ENCODE results near the gene CNR1. TPM values are rescaled to one million over a fixed set of nuclear protein-coding genes. Genes with fewer than 3 reads are reported as not detected.

CNR1 gene
- total and polyA plus RNA-seq, 4 donors, result 0.85 to 18.3 (median 5.5) TPM

DNA sequence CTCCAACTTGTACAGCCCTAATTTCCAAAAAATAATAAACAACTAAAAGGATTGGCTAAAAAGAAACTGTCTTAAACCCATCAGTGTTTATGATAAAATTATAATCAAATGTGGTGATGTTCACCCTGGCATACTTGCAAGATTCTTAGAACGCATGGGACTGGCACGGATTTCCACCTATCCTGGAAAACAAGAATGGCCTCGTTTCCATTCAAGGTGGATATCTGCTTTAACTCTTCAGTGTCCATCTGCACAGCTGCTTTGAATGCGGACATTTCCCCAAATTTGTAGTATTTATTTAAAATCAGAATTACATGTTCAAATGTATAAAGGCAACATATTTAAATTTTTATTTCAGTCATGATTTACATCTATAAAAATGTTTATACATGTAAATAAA lies 4.2 kb downstream of the CNR1 start:
- H3K4me3 ChIP-seq, result no peak overlapping the region
- DNase-seq, result no peak
- no peaks in the 10 kb centered on the region for H3K9me3 ChIP-seq (ENCODE audit: control insufficient read depth in 4 of 4, insufficient read depth in 3 of 4, low read length in 3 of 4)
- no peak overlapping the region for H3K9ac ChIP-seq (ENCODE audit: insufficient read depth in 1 of 2, low read length in 2 of 2)
- TF ChIP-seq CTCF (IDR thresholded peaks at IDR 0.05; ENCODE audit: control extremely low read depth, extremely low read depth), result no peak
- no peaks in the 10 kb centered on the region for H3K36me3 ChIP-seq (ENCODE audit: control insufficient read depth in 4 of 4, insufficient read depth in 4 of 4, low read length in 4 of 4)
- peaks cover 4 to 36% (median 35%) of the 10 kb centered on the region in 3 donors for H3K27me3 ChIP-seq (ENCODE audit: control insufficient read depth in 3 of 3, insufficient read depth in 3 of 3, low read length in 2 of 3)
- peaks cover 0 to 11% (median under 1%) of the 10 kb centered on the region in 5 donors for H3K4me1 ChIP-seq (ENCODE audit: control insufficient read depth in 5 of 5, insufficient read depth in 5 of 5, low read length in 5 of 5)
- 61 to 77% methylated on average over 4 of the region's 4 CpGs for WGBS, 2 donors
- no peak for ATAC-seq (ENCODE audit: insufficient read depth, low FRiP score)
- H3K27ac ChIP-seq (ENCODE audit: low read depth in 1 of 2, low read length in 1 of 2), result no peak overlapping the region

- Histone ChIP-seq H3K4me1 (ENCODE audit: control insufficient read depth in 5 of 5, insufficient read depth in 5 of 5, low read length in 5 of 5) (no peaks in the 10 kb centered on the region), H3K9me3 (ENCODE audit: control insufficient read depth in 4 of 4, insufficient read depth in 3 of 4, low read length in 3 of 4) (no peaks in the 10 kb centered on the region), H3K27me3 (ENCODE audit: control insufficient read depth in 3 of 3, insufficient read depth in 3 of 3, low read length in 2 of 3) (peaks cover 0 to 3% (median 0%) of the 10 kb centered on the region in 3 donors), H3K4me3 (no peak overlapping the region), H3K36me3 (ENCODE audit: control insufficient read depth in 4 of 4, insufficient read depth in 4 of 4, low read length in 4 of 4) (no peaks in the 10 kb centered on the region), H3K9ac (ENCODE audit: insufficient read depth in 1 of 2, low read length in 2 of 2) (no peak overlapping the region), H3K27ac (ENCODE audit: low read depth in 1 of 2, low read length in 1 of 2) (no peak overlapping the region)
- ATAC-seq (ENCODE audit: insufficient read depth, low FRiP score) (no peak), DNase-seq (no peak)
- no peak for TF ChIP-seq CTCF (IDR thresholded peaks at IDR 0.05; ENCODE audit: control extremely low read depth, extremely low read depth)
- 63 to 84% methylated on average over 4 of the region's 4 CpGs for WGBS, 2 donors
Measured at GRCh38 chr6:88157106-88157505, 9.0 kb downstream of the CNR1 start.

DNA sequence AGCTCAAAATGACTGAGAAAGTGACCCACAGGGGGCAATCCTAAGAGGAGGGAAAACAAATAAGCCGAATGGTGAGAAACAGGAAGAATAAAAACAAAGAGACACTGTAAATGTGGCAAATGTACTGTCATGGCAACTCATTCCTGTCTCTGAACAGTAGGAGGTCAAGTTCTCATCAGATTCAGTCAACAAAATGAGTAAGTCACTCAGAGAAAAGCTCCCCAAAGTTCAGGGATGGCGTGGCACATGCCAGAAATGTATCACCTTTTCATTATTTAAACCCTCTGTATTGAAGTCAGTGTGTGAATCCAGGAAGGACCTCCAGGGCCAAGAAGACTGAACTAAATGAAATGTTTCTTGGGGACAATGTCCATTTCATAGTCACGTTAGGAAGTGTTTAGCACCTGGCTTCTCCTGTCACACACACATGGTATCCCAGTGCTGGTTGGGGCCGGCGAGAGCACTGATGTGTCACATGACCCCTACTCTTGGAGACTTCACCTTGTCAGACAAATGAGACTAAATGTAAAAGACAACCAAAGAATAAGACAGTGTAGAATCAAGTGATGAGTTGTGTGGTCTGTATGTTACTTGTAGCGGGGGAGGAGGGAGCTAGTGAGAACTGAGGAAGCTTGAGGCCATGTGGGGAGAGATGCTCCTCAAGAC lies 20.7 kb downstream of the CNR1 start:
- no peak overlapping the region for H3K9ac ChIP-seq (ENCODE audit: insufficient read depth in 1 of 2, low read length in 2 of 2)
- H3K9me3 ChIP-seq (ENCODE audit: control insufficient read depth in 4 of 4, insufficient read depth in 3 of 4, low read length in 3 of 4), result peaks cover 0 to 4% (median 0%) of the 10 kb centered on the region in 4 donors
- no peaks in the 10 kb centered on the region for H3K4me1 ChIP-seq (ENCODE audit: control insufficient read depth in 5 of 5, insufficient read depth in 5 of 5, low read length in 5 of 5)
- TF ChIP-seq CTCF (IDR thresholded peaks at IDR 0.05; ENCODE audit: control extremely low read depth, extremely low read depth), result no peak
- no peak overlapping the region for H3K27ac ChIP-seq (ENCODE audit: low read depth in 1 of 2, low read length in 1 of 2)
- H3K27me3 ChIP-seq (ENCODE audit: control insufficient read depth in 3 of 3, insufficient read depth in 3 of 3, low read length in 2 of 3), result no peaks in the 10 kb centered on the region
- WGBS, 2 donors, result 87 to 91% methylated on average over 6 of the region's 6 CpGs
- no peak for ATAC-seq (ENCODE audit: insufficient read depth, low FRiP score)
- H3K36me3 ChIP-seq (ENCODE audit: control insufficient read depth in 4 of 4, insufficient read depth in 4 of 4, low read length in 4 of 4), result no peaks in the 10 kb centered on the region
- H3K4me3 ChIP-seq, result no peak overlapping the region
- DNase-seq, result no peak
